H1 (cell line): ENCODE measurements around the gene EVC2. TPM values are rescaled to one million over a fixed set of nuclear protein-coding genes. Genes with fewer than 3 reads are reported as not detected.

Experiments
- CTCF ChIA-PET: fragments of 300-600 bp; sonication (Branson Sonifier 250); formaldehyde crosslinking; loops from one replicate; lab custom pipeline; 2021; ENCODE audit not compliant: partially characterized antibody; lab: Charles Lee
- POLR2A ChIA-PET: fragments of 300-600 bp; sonication (Branson Sonifier 250); formaldehyde crosslinking; loops from one replicate; lab custom pipeline; 2021; ENCODE audit warnings: inconsistent platforms; ENCODE audit not compliant: partially characterized antibody; lab: Charles Lee
- DNase-seq, 2 experiments: peaks; one replicate each; pipeline versions ENCODE4 v3.0.0 to v3.0.0-alpha.2; 2010 to 2022; ENCODE audit warnings: low spot score in 2 of 2, low read depth in 1 of 2, mixed read lengths in 1 of 2
- FAIRE-seq: peaks from 2 replicates; lab custom pipeline; 2011; peaks lifted over from hg19 to GRCh38; lab: Jason Lieb, UNC
- H2AFZ ChIP-seq: 2 replicates; pipeline ENCODE4 v1.8.1; 2012; ENCODE audit warnings: low read length, inconsistent platforms
- H2AK5ac ChIP-seq: 2 replicates; pipeline ENCODE4 v1.6.1; 2013; ENCODE audit warnings: low read depth, low read length
- H2BK120ac ChIP-seq: replicated peaks from 2 replicates; pipeline ENCODE3; 2013; ENCODE audit warnings: low read depth, low read length, inconsistent platforms
- H2BK12ac ChIP-seq: 2 replicates; pipeline ENCODE4 v1.6.1; 2013; ENCODE audit warnings: low read depth, low read length
- H2BK15ac ChIP-seq: 2 replicates; pipeline ENCODE4 v1.6.1; 2013; ENCODE audit warnings: low read length
- H2BK20ac ChIP-seq: 2 replicates; pipeline ENCODE4 v1.6.1; 2013; ENCODE audit warnings: low read length
- H2BK5ac ChIP-seq: 2 replicates; pipeline ENCODE4 v1.6.1; 2013; ENCODE audit warnings: low read depth, low read length
- H3K14ac ChIP-seq: 2 replicates; pipeline ENCODE4 v1.6.1; 2013; ENCODE audit warnings: inconsistent platforms; ENCODE audit not compliant: insufficient read length
- H3K18ac ChIP-seq: 2 replicates; pipeline ENCODE4 v1.6.1; 2013; ENCODE audit warnings: low read length; ENCODE audit errors: extremely low read depth
- H3K23ac ChIP-seq: 2 replicates; pipeline ENCODE4 v1.6.1; 2013; ENCODE audit warnings: inconsistent platforms; ENCODE audit not compliant: insufficient read length
- H3K23me2 ChIP-seq: 2 replicates; pipeline ENCODE4 v1.6.1; 2013; ENCODE audit warnings: low read depth, low read length
- H3K27ac ChIP-seq: 2 replicates; pipeline ENCODE4 v1.6.1; 2011; ENCODE audit warnings: low read depth, low read length, inconsistent platforms
- H3K27me3 ChIP-seq, 4 experiments: replicated peaks in 1 of 4; 1 replicate in 1 of 4; 2 replicates in 3 of 4; pipeline versions ENCODE4 v1.6.1 to v1.8.1; 2011 to 2013; ENCODE audit warnings: low read length in 3 of 4, mild to moderate bottlenecking in 3 of 4, inconsistent platforms in 2 of 4, mixed read lengths in 2 of 4, moderate library complexity in 1 of 4; ENCODE audit not compliant: control insufficient read depth in 3 of 4, insufficient read depth in 3 of 4; ENCODE audit errors: extremely low read depth in 1 of 4
- H3K36me3 ChIP-seq, 4 experiments: 2 replicates each; pipeline versions ENCODE4 v1.6.1 to v1.8.1; 2011 to 2013; ENCODE audit warnings: mild to moderate bottlenecking in 4 of 4, low read length in 3 of 4, moderate library complexity in 2 of 4, control low read depth in 1 of 4, inconsistent platforms in 1 of 4; ENCODE audit not compliant: insufficient read depth in 4 of 4, control insufficient read depth in 2 of 4
- H3K4ac ChIP-seq: replicated peaks from 2 replicates; pipeline ENCODE3; 2013; ENCODE audit warnings: low read length, low read depth, mixed read lengths, inconsistent platforms; ENCODE audit not compliant: insufficient read length
- H3K4me1 ChIP-seq, 4 experiments: replicated peaks in 1 of 4; 1 replicate in 1 of 4; 2 replicates in 3 of 4; pipeline versions ENCODE4 v1.6.1 to v1.8.1; 2011 to 2013; ENCODE audit warnings: low read length in 3 of 4, inconsistent platforms in 2 of 4, mixed read lengths in 1 of 4; ENCODE audit not compliant: insufficient read depth in 4 of 4, control insufficient read depth in 3 of 4
- H3K4me2 ChIP-seq, 2 experiments: 2 replicates each; pipeline versions ENCODE4 v1.6.1 to v1.8.1; 2011 to 2013; ENCODE audit warnings: low read depth in 2 of 2, low read length in 2 of 2, control low read depth in 1 of 2, inconsistent platforms in 1 of 2, mild to moderate bottlenecking in 1 of 2; ENCODE audit not compliant: insufficient read depth in 1 of 2
- H3K4me3 ChIP-seq, 4 experiments: fragments of 200-600, 300-600 bp in 1 of 4; sonication (generic), shearing (Covaris generic), sonication (Bioruptor Twin) in 1 of 4; 2 replicates each; pipeline versions ENCODE4 v1.5.1 to v1.8.1; 2011 to 2016; ENCODE audit warnings: low read length in 4 of 4, low read depth in 3 of 4, control low read depth in 2 of 4, inconsistent platforms in 2 of 4, mild to moderate bottlenecking in 2 of 4, mixed read lengths in 1 of 4, moderate library complexity in 1 of 4; ENCODE audit not compliant: insufficient read depth in 2 of 4; ENCODE audit errors: extremely low read depth in 1 of 4
- H3K56ac ChIP-seq: replicated peaks from 2 replicates; pipeline ENCODE3; 2013; ENCODE audit warnings: low read depth, mild to moderate bottlenecking, mixed read lengths, low read length, inconsistent platforms; ENCODE audit not compliant: insufficient read length
- H3K79me1 ChIP-seq: 2 replicates; pipeline ENCODE4 v1.6.1; 2013; ENCODE audit warnings: low read depth, low read length, control low read depth
- H3K79me2 ChIP-seq, 2 experiments: 2 replicates each; pipeline versions ENCODE4 v1.6.1 to v1.8.1; 2012 to 2013; ENCODE audit warnings: low read length in 2 of 2, mild to moderate bottlenecking in 2 of 2, inconsistent platforms in 1 of 2; ENCODE audit not compliant: insufficient read depth in 2 of 2, control insufficient read depth in 1 of 2
- H3K9ac ChIP-seq, 4 experiments: replicated peaks in 1 of 4; 1 replicate in 1 of 4; 2 replicates in 3 of 4; pipeline versions ENCODE4 v1.6.1 to v1.8.1; 2011 to 2013; ENCODE audit warnings: low read depth in 3 of 4, low read length in 3 of 4, control low read depth in 2 of 4, mild to moderate bottlenecking in 2 of 4, moderate library complexity in 2 of 4, inconsistent platforms in 1 of 4; ENCODE audit errors: extremely low read depth in 1 of 4
- H3K9me3 ChIP-seq, 2 experiments: 2 replicates each; pipeline versions ENCODE4 v1.6.1 to v1.8.1; 2012 to 2013; ENCODE audit warnings: mild to moderate bottlenecking in 2 of 2, moderate library complexity in 2 of 2, control low read depth in 1 of 2, inconsistent platforms in 1 of 2, low read depth in 1 of 2, low read length in 1 of 2, mixed read lengths in 1 of 2; ENCODE audit not compliant: insufficient read depth in 2 of 2
- H4K20me1 ChIP-seq, 2 experiments: replicated peaks in 1 of 2; 2 replicates each; pipeline versions ENCODE3 to v1.8.1; 2011 to 2013; ENCODE audit warnings: inconsistent platforms in 2 of 2, low read length in 2 of 2, mild to moderate bottlenecking in 1 of 2; ENCODE audit not compliant: insufficient read depth in 2 of 2, control insufficient read depth in 1 of 2
- H4K5ac ChIP-seq: 2 replicates; pipeline ENCODE4 v1.6.1; 2013; ENCODE audit warnings: low read length, low read depth, mixed read lengths, inconsistent platforms; ENCODE audit not compliant: insufficient read length
- H4K8ac ChIP-seq: 2 replicates; pipeline ENCODE4 v1.8.0; 2013; ENCODE audit warnings: mild to moderate bottlenecking, moderate library complexity, low read length, inconsistent platforms; ENCODE audit not compliant: insufficient read depth; ENCODE audit errors: extremely low read depth
- H4K91ac ChIP-seq: replicated peaks from 2 replicates; pipeline ENCODE3; 2013; ENCODE audit warnings: low read length, mixed read lengths, inconsistent platforms; ENCODE audit not compliant: insufficient read length
- WGBS, 2 experiments: shearing (Covaris generic) in 1 of 2; methylation state at CpG; one replicate each; pipeline versions ENCODE4 v1.1.6 to v1.1.7; 2013 to 2015; ENCODE audit warnings: low lambda C conversion rate in 2 of 2, mixed read lengths in 2 of 2, inconsistent platforms in 1 of 2, low coverage in 1 of 2, missing lambda C conversion rate in 1 of 2; ENCODE audit not compliant: insufficient replicate concordance in 2 of 2, insufficient coverage in 1 of 2, insufficient read length in 1 of 2; ENCODE audit errors: extremely low coverage in 1 of 2, missing lambda C conversion rate in 1 of 2; 5-methylcytosine and 5-hydroxymethylcytosine counted together
- polyA plus RNA-seq, 7 experiments: library from polyadenylated mRNA; depleted of rRNA in 3 of 7; stranded (reverse) in 5 of 7; unstranded in 2 of 7; fragments of >200 nt in 5 of 7; fragments of 200-250 nt in 2 of 7; gene quantifications; 1 replicate in 5 of 7; 2 replicates in 1 of 7; 4 replicates in 1 of 7; pipeline versions ENCODE4 v1.2.1 to v1.2.3, GENCODE V29; 2011 to 2013; ENCODE audit warnings: missing spikeins in 2 of 7, mixed read lengths in 2 of 7
- total RNA-seq: library from RNA; stranded (reverse); fragmentation: NEBNext Ultra II Directional; extraction: Animal tissue kit (Norgen Biotek cat#: 25700); gene quantifications from 2 replicates; pipeline ENCODE4 v1.2.1, GENCODE V29; 2021
- TF ChIP-seq, protein P1 (sequence below), 3 experiments: IDR thresholded peaks; 1 replicate in 2 of 3; 2 replicates in 1 of 3; pipeline versions ENCODE4 v1.5.1 to v1.6.1; 2011; ENCODE audit warnings: low read length in 3 of 3, mild to moderate bottlenecking in 3 of 3, inconsistent platforms in 2 of 3, low read depth in 1 of 3, moderate library complexity in 1 of 3; ENCODE audit not compliant: insufficient read depth in 1 of 3; ENCODE audit errors: control extremely low read depth in 1 of 3

EVC2 gene
- total and polyA plus RNA-seq, 2 of the 8 experiments (the other 6 are each of a cell fraction or from before 2014, with no cell fraction given): 0.73 to 5.9 TPM

DNA sequence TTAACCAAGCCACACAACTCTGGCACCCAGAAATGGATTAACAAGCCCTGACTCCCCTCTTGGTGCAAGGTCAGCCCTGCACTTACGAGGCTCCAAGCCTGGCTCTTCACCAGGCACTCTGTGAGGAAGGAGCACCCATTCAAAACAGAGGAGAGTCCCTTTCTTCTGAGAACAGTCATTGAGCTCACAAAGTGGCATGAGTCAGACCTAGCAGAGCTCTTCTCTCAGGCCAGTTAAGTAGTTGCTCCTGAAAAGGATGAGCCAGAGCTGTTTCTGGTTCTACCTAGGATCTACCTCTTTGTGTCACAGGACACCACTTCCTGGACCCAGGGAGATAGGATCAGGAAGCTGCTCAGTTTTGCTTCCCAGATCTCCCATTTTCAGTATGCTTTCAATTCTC is 48.2 kb downstream of the EVC2 start:
- Histone ChIP-seq H4K20me1 (peaks cover 0 to 3% of the 10 kb centered on the region in 2 experiments), H3K4me2 (no peak overlapping the region), H3K4ac (no peak overlapping the region), H3K27me3 (no peaks in the 10 kb centered on the region), H4K8ac (no peak overlapping the region), H3K23ac (no peak overlapping the region), H2BK120ac (no peak overlapping the region), H2BK12ac (no peak overlapping the region), H2AK5ac (no peak overlapping the region), H3K56ac (no peak overlapping the region), H3K79me2 (no peaks in the 10 kb centered on the region), H2BK20ac (no peak overlapping the region), H2BK15ac (no peak overlapping the region), H3K23me2 (no peaks in the 10 kb centered on the region), H3K4me1 (no peaks in the 10 kb centered on the region), H3K4me3 (no peak overlapping the region), H3K36me3 (peaks cover 0 to 13% (median 0%) of the 10 kb centered on the region in 4 experiments; a peak in 3 of 8 replicates), H3K18ac (no peak overlapping the region), H3K27ac (no peak overlapping the region), H2BK5ac (no peak overlapping the region), H2AFZ (no peak overlapping the region), H3K79me1 (no peaks in the 10 kb centered on the region), H4K91ac (no peak overlapping the region), H4K5ac (no peak overlapping the region), H3K14ac (no peak overlapping the region), H3K9me3 (no peaks in the 10 kb centered on the region), H3K9ac (no peak overlapping the region)
- CTCF ChIA-PET: interaction anchor here (0.8 to 1.3 kb wide), 3 partner anchors 10 to 50 kb away, joined by 3 read pairs; partner anchors contain the start of gene EVC
- no peak for DNase-seq
- POLR2A ChIA-PET: no interaction called here
- FAIRE-seq: no peak
- WGBS, 2 experiments: 94% methylated on average over 1 of the region's 1 CpG; no CpG with 5 or more reads in 1 of the 2 experiments
- TF ChIP-seq, protein P1, sequence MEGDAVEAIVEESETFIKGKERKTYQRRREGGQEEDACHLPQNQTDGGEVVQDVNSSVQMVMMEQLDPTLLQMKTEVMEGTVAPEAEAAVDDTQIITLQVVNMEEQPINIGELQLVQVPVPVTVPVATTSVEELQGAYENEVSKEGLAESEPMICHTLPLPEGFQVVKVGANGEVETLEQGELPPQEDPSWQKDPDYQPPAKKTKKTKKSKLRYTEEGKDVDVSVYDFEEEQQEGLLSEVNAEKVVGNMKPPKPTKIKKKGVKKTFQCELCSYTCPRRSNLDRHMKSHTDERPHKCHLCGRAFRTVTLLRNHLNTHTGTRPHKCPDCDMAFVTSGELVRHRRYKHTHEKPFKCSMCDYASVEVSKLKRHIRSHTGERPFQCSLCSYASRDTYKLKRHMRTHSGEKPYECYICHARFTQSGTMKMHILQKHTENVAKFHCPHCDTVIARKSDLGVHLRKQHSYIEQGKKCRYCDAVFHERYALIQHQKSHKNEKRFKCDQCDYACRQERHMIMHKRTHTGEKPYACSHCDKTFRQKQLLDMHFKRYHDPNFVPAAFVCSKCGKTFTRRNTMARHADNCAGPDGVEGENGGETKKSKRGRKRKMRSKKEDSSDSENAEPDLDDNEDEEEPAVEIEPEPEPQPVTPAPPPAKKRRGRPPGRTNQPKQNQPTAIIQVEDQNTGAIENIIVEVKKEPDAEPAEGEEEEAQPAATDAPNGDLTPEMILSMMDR (IDR thresholded peaks at IDR 0.05; ENCODE audit: control extremely low read depth in 1 of 3, insufficient read depth in 1 of 3, low read depth in 1 of 3, low read length in 3 of 3): no peak
